NCI-H345 treated with DMSO at 0.1 percent for 48 hours (cell line): ENCODE results near the gene TMEM120B.
"Not testable (repeated sequence)": the region's sequence is repeated elsewhere in the genome, so short reads cannot be mapped to it uniquely, and the experiment has no call there.

Experiments
- DNase-seq: peaks from one replicate; lab custom pipeline; 2025; ENCODE audit not compliant: unreplicated experiment; lab: John Stamatoyannopoulos, UW

TMEM120B gene

DNA sequence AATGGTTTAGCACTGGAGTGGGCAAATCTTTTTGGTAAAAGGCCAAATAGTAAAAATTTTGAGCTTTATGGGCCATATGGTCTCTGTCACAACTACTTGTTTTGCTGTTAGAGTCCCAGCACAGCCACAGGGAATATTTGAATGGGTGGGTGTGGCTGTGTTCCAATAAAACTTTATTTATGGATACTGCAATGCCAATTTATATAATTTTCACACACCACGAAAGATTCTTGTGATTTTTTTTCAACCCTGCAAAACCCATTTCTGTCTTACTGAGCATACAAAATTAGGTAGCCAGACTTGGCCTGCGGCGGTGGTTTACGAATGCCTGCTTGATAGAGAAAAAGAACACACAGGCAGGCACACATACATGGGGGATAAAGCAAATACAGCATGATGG is 28.3 kb downstream of the TMEM120B start:
- DNase-seq = no peak

DNA sequence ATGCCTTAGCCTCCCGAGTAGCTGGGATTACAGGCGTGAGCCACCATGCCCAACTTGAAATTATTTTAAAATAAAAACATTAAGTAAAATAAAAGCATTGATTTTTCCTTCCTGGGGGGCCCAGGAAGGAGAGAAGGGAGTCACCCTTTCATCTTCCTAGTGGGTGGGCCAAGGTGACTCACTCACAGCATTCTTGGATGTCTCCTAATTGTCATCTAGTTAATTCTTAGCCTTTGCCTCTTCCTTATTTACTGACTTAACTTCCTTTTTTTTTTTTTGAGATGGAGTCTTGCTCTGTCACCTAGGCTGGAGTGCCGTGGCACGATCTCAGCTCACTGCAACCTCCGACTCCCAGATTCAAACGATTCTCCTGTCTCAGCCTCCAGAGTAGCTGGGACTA is 29.2 kb downstream of the TMEM120B start:
- no peak for DNase-seq

DNA sequence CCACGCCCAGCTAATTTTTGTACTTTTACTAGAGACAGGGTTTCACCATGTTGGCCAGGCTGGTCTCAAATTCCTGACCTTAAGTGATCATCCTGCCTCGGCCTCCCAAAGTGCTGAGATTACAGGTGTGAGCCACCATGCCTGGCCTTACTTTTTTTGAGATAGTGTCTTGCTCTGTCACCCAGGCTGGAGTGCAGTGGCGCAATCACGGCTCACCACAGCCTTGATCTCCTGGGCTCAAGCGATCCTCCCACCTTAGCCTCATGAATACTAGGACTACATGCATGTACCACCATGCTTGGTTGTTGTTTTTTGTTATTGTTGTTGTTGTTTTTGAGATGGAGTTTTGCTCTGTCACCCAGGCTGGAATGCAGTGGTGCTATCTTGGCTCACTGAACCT is 33.0 kb downstream of the TMEM120B start:
- not testable (repeated sequence) for DNase-seq

DNA sequence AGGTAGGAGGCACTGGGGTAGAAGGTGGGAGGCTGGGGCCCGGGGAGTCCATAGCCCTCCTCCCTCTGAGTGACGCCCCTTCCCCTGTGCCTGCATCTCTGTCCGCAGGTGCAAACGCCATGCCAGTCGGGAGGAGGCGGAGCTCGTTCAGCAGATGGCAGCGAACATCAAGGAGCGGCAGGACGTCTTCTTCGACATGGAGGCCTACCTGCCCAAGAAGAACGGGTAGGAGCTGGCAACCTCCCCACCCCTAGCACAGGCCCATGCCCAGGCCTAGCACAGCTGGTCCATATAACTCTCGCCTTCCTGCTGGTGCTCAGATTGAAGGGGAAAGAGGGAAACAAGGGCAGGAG is 35.6 kb downstream of the TMEM120B start:
- DNase-seq = no peak

DNA sequence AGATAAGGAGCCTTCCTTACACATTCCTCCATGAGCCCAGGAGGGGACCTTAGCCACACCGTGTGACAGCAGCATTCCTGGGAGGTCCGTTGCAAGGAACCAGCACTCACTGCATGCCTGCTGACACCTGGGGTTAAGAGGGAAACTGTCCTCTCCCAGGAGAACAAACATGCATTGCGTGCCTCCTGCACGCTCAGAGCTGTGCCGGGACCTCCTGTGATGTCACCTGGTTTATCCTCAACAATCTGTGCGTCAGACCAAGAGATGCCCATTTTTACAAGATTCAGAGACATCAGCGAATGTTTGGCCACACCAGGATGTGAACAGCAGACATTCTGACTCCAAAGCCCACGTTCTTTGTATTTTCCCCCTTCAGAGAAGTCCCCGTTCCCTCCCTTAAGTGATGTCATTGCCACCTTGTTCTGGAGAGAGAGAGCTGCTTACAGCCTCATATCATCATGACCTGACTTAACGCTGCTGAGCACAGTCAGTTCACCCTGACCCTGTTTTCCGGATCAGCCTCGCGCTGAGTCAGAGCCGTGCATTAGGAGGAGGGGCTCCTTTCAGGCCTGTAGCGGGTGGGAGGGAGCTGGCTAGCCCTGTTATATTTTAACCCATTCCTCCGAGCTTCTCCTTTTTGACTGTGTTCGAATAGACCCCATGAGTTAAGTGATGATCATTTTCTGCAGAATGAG is 36.2 kb downstream of the TMEM120B start:
- DNase-seq = no peak

DNA sequence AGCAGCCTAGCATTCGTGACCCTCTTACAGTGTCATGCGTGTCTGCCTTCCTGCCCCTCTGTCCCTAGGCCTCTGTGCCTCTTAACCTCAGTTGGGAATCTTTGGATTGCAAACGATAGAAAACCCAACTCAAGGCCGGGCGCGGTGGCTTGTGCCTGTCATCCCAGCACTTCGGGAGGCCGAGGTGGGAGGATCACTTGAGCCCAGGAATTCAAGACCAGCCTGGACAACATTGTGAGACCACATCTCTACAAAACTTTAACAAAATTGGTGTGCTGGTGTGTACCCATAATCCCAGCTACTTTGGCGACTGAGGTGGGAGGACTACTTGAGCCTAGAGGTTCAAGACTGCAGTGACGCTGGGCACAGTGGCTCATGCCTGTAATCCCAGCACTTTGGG is 36.7 kb downstream of the TMEM120B start:
- no peak for DNase-seq

DNA sequence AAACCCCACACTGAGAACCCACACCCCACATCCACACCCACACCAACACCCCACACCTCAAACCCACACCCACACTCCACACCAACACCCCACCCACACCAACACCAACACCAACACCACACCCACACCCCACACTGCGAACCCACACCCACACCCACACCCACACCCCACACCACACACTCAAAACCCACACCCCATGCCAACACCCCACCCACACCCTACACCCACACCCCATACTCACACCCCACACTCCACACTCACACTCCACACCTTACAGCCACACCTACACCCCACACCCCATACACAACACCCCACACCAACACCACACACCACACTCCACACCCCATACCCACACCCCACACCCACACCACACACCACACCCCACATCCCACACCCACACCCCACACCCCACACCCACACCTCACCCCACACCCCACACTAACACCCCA is 38.0 kb downstream of the TMEM120B start:
- DNase-seq = no peak

DNA sequence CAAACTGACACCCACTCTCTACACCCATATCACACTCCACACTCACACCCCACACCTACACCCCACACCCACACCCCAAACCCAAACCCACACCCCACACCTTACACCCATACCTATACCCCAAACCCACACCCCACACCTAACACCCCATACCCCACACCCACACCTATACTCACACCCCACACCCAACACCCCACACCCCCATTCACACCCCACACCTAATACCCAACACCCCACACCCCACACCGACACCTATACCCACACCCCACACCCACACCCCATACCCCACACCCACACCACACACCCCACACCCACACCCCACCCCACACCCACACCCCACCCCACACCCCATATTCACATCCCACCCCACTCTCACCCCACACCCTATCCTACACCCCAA is 38.5 kb downstream of the TMEM120B start:
- no peak for DNase-seq

DNA sequence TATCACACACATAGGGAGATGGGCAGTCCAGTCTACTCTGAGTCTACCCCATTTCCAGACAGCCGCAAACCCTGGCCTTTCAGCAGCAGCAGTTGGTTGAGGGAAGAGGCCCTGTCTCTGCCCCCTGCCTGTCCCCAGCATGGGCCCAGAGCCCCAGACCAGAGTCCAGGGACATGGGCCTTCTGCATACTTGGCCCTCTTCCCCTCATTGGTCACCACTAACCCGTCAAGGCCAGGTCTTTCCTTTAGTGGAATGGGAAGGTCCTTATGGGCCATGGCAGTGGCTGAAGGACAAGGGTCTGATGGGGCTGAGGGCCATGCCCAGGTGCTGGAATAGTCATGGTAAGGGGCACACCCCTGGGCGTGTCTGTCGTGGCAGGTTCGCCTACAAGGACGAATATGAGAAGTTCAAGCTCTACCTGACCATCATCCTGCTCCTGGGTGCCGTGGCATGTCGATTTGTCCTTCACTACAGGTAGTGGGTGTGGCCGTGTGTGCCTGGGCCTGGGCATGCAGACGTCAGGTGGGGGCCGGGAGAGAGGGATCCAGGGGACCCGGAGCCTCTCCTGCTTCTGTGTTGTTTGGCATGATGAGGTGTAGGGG is 39.3 kb downstream of the TMEM120B start:
- DNase-seq = no peak

DNA sequence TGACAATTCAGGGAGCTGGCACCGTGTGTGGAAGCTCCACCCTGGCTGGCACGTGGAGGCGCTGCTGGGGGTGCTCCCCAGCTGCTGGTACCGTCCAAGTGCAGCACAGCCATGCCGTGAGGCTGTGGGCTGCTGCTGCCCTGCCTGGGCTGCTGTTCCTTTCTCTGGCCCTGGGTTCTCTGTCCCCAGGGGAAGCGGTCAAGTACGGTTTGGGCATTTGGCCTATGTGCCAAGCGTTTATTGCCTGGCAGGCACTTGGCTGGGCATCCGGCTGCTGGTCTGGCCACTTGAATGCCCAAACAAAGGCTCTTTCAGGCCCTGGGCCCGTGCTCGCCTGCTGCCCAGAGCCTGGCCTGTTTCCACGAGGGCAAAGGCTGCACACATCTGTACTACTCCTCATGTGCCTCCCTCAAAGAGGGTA is 41.3 kb downstream of the TMEM120B start:
- no peak for DNase-seq

DNA sequence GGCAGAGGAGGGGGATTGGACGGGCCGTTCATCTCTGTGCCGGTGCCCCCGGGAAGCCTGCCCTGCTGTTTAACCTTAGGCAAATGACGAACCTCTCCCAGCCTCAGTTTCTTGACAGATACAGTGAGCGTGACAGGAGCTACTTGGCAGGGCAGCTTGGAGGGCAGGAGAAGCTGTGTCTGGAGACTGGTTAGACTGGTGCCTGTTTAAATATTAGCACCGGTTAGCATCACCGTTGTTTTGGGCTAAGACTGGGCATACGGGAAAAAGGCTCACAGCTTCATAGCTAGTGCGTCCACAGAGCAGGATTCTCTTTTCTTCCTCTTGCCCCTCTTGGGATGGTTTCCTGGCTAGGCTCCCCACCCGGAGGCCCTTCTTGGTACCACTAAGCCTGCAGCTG is 42.3 kb downstream of the TMEM120B start:
- no peak for DNase-seq

DNA sequence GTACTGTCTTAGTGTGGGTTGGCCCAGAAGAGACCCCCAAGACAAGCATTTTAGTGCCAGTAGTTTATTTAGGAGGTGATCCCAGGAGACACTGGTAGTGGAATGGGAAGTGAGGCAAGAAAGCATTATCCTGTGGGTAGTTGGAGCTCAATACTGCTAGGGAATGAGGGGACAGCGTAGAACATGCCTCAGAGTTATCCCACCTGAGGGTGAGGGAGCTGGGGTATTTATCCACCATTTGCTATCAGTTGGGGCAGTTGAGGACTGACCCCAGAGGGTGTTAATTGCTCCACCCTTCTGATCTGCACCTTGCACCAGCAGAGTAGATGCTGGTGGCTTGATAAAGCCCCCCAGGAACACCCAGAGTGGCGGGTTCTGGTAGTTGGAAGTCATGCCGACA is 43.0 kb downstream of the TMEM120B start:
- DNase-seq = no peak

DNA sequence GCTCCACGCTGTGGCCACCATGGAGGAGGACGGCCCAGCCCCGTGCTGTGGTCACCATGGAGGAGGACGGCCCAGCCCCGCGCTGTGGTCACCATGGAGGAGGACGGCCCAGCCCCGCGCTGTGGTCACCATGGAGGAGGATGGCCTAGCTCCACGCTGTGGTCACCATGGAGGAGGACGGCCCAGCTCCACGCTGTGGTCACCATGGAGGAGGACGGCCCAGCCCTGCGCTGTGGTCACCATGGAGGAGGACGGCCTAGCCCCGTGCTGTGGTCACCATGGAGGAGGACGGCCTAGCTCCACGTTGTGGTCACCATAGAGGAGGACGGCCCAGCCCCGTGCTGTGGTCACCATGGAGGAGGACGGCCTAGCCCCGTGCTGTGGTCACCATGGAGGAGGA is 46.0 kb downstream of the TMEM120B start:
- DNase-seq = not testable (repeated sequence)

DNA sequence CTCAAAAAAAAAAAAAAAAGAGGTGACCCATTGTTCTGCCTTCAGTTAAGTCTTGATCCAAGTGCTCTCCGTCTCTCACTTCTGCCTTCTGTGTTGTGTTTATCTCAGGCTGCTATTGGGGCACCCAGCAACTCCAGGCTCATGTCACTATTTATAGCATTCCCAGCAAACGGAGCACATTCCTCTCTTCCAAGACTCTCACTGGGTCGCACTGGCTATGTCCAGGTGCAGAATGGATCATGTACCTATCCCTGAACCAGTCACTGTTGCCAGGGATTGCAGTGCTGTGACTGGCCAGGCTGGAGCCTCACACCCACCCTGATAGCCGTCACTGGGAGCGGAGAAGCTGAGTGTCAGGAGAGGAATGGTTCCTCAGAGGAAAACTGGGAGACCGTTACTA is 49.7 kb downstream of the TMEM120B start:
- DNase-seq = no peak

DNA sequence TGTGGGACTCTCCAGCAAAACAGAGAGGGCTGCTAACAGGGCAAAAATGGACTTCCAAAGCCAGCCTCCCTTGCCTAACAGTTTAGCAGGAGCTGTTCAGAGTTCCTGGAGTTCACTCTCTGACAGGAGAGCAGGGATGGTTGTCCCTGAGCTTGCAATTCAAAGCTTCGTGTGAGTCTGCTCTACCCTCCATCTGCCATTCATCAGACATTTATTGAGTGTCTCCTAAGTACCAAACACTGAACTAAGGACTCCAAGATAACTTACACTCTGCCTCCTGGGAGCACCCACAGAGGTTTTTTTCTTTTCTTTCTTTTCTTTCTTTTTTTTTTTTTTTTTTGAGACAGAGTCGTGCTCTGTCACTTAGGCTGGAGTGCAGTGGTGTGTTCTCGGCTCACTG is 52.3 kb downstream of the TMEM120B start:
- DNase-seq = no peak

DNA sequence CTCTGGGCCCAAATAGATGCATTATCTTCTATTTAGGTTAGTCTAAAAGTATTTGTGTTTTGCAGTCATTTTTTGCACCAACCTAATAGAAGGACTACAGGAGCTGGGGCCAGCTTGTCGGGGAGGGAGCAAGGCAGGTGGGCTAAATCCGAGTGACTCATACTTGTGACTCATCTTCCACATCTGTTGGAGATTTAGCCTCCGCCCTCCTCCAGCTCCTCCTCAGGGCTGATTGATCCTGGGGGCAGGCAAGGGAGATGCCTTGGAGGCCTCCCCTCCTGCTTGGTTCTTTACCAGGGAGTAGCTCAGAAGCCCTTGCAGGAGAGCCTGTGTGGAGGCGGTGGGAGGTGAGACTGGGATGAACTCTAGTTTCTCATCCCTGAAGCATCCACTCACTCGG is 53.0 kb downstream of the TMEM120B start:
- DNase-seq = no peak

DNA sequence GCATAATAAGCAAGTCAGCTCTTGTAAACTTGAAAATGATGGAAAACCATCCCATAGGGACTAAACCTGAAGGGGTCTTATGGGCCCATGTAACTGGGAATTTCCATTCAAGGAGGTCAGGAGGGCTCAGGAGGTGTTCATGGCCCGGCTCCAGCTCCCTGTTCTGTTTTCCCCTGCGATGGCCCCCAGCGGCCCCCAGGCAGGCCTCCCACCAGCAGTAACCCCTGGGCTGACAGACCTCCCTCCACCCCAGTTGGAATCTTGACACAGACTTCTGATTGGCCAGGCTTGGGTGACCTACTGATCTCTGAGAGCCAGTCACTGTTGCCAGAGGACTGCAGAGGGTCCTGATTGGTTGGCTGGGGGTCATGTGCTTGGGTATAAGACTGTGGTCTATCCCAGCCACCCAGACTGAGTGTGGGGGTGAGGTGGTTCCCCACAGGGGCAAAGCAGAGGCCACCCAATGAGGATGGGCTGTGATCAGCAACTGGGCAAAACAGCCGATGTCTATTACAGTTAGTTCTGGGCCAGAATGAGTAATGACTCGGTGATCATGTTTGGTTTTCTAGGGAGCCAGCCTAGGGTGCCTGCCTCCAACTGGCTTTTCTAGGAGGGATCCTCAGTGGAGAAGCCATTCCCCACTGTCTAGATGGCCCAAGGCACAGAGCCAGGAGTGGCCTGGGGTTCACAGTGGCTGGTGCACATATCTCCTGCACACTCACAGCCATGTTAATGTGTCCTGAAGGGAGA is 53.9 kb downstream of the TMEM120B start:
- DNase-seq = no peak

DNA sequence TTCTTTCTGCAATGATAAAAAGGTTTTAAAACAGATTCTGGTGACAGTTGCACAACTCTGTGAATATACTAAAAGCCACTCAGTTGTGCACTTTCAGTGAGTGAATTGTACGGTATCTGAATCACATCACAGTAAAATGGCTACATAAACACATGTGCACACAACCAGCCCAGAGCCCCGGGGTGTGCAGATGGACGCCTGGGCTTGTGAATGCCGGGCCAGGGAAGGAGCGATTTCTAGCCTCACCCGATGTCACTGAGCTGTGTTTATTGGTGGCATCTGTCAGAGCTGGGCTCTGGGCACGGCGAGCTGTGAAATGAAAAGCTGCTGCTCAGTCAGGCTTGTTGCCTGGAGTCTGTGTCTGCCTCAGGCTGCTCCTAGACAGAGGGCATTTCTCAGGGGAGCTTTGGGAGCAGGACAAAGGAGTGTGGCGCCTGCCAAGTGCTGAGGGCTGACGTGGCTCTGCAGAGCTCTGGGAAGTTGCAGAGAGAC is 55.0 kb downstream of the TMEM120B start:
- no peak for DNase-seq

DNA sequence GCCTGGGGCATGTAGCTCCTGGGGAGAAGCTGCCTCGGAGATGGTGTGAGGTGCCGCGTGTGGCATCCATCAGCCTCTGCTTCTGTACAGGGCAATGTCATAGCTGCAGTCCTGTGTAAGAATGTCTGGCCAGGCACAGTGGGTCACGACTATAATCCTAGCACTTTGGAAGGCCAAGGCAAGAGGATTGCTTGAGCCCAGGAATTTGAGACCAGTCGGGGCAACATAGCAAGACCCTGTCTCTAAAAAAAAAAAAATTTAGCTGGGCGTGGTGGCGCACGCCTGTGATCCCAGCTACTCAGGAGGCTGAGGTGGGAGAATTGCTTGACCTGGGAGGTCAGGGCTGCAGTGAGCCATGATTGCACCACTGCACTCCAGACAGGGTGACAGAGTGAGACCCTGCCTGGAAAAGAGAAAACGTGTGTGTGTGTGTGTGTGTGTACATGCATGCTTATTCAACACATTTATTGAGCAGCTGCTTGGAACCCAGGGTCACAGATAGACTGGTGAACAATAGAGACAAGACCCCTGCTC is 56.8 kb downstream of the TMEM120B start:
- no peak for DNase-seq

DNA sequence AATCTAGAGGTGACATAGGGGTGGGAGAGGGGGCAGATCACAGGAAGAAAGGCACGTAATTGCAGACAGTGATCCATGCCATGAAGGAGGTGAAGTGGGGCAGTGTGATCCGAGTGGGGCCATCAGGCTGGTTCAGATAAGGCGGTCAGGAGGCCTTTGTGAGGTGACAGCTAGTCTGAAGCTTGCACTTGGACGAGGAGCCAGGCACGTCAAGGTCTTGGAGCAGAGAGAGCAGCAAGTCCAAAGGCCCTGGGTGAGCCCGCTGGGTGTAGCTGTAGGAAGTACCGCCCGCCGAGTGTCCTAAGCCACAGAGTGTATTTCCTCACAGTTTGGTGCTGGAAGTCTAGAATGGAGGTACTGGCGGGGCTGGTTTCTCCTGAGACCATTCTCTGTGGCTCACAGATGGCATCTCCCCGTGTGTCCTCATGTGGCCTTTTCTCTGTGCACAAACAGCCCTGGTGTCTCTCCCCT is 57.3 kb downstream of the TMEM120B start:
- DNase-seq = no peak

DNA sequence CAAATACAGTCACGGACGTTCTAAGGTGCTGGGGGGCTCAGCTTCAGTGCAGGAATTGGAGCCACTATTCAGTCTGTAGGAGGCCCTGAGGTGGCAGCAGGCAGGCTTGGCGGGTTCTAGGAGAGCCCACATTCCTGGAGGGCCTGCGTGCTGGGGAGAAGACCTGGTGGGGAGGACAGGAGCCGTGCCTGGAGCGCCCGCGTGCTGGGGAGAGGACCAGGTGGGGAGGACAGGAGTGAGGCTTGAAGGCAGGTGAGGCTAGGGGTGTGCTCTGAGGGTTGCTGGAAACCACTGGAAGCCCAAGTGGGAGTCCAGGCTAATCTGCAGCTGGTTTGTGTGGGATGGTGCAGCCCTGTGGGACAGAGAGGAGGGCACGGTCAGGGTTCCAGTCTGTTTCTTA is 57.8 kb downstream of the TMEM120B start:
- DNase-seq = no peak
